GM19328 (cell line): ENCODE measurements around the gene SLC9A3.

ENCODE experiments used
- ATAC-seq: cut with Tn5 transposase; IDR thresholded peaks from one replicate; pipeline ENCODE4 v1.9.1; 2021; ENCODE audit warnings: mild to moderate bottlenecking, moderate library complexity; ENCODE audit not compliant: unreplicated experiment

The SLC9A3 gene

DNA sequence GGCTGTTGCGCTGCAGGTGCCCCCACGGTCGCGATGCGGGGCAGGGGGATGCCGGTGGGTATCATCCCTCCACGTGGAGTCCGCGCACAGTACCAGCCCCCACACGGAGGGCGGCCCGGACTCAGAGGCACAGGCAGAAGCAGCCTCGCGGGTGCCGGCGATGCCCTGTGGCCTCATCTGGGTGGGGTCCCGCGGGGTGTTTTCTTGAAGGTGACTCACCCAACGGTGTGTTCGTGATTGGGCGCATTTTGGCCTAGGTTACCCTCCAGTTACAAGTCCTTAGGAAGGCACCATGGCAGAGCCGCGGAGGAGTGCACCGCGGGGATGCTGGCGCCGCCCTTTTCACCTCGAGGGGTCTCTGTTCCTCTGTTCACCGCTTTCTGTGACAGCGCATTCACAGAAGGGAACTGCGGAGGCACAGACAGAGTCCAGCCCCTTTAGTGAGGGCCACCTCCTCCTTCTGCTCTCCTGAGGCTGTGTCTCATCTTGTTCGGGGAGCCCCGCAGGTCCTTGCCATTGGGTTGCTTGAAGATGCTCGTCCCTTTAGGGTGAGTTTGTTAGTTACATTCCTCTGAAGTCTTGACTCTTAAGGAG lies 102.9 kb downstream of the SLC9A3 start:
- ATAC-seq, result no peak

DNA sequence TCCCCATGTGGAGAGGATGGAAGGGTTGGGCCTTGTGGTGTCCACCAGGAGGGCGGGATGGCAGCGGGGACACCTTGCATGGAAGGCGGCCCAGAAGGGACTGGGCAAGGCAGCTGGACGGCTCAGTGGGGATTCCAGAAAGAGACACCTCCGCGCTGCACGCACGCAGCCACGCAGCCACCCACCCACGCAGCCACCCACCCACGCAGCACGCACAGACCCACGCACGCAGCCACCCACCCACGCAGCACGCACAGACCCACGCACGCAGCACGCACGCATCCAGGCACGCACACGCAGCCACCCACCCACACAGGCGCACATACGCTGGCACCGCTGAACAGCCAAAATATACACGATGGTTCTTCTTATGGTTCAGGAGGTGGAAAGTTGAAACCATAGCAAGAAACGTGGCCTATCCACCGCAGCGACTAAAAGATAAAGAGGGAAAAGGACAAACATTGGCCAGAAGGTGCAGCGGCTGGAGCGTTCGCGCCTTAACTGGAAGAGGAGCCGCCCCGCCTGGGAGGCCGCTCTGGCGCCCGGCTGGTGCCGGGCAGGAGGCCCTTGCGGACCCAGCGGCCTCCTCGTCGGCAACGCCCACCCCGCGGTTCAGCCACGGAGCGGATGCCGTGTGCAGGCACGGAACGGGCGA lies 103.5 kb downstream of the SLC9A3 start:
- no peak for ATAC-seq
